Neural progenitor cell (in vitro differentiated cells): Measurements from ENCODE around the gene CD63.

Source experiments
- CTCF ChIP-seq: fragments of 200-600 bp; sonication (generic); IDR thresholded peaks from 2 replicates; pipeline ENCODE4 v1.5.1; 2017; ENCODE audit warnings: antibody characterized with exemption, mild to moderate bottlenecking
- EZH2 ChIP-seq: fragments of 200-600 bp; sonication (generic); IDR thresholded peaks from 2 replicates; pipeline ENCODE4 v1.6.1; 2017; ENCODE audit warnings: antibody characterized with exemption, mild to moderate bottlenecking, moderate library complexity
- EZH2phosphoT487 ChIP-seq: fragments of 200-600 bp; sonication (generic); IDR thresholded peaks from 2 replicates; pipeline ENCODE4 v1.6.1; 2017; ENCODE audit warnings: antibody characterized with exemption

DNA sequence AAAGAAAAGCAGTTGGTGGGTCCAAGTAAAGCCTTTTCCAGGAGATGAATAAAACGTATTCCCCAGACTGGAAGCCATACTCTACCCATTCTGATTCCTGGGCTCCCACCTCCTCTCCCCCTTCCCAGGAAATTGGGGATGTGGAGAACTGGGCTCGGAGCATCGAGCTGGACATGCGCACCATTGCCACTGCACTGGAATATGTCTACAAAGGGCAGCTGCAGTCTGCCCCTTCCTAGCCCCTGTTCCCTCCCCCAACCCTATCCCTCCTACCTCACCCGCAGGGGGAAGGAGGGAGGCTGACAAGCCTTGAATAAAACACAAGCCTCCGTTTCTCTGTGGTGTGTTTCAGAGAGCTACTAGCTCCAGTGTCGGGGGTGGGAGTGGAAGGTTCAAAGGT, 9.4 kb downstream of the CD63 start:
- no peak for TF ChIP-seq CTCF
- TF ChIP-seq EZH2: no peak
- TF ChIP-seq EZH2phosphoT487: no peak
